ENCODE measurements around the gene ETV2.
A peak's percentile ranks its signal among the peaks of the same experiment; 100 is the strongest.
"Not testable (repeated sequence)": the region's sequence is repeated elsewhere in the genome, so short reads cannot be mapped to it uniquely, and the experiment has no call there.

ETV2 gene

GRCh38 chr19:35641515-35642151, at the start of gene ETV2:
ETV2 (plus strand) TSS chr19:35641745; CDS start chr19:35642461, 716 bp downstream.
- DNase-seq (ENCODE audit: low read depth): no peak

- DNase-seq (ENCODE audit: low read depth): no peak
Observed at GRCh38 chr19:35592226-35592625, 49.3 kb upstream of the ETV2 start.

GRCh38 chr19:35595026-35595425, 46.5 kb upstream of the ETV2 start:
- DNase-seq (ENCODE audit: low read depth): not testable (repeated sequence)

- no peak for DNase-seq (ENCODE audit: low read depth)
Observed at GRCh38 chr19:35595928-35596327, 45.6 kb upstream of the ETV2 start.

GRCh38 chr19:35596366-35596999, 45.1 kb upstream of the ETV2 start:
- DNase-seq (ENCODE audit: low read depth): no peak

- DNase-seq (ENCODE audit: low read depth): no peak
Observed at GRCh38 chr19:35601971-35602370, 39.6 kb upstream of the ETV2 start.

- DNase-seq (ENCODE audit: low read depth): not testable (repeated sequence)
Observed at GRCh38 chr19:35604436-35604835, 37.1 kb upstream of the ETV2 start.

- not testable (repeated sequence) for DNase-seq (ENCODE audit: low read depth)
Observed at GRCh38 chr19:35607170-35607569, 34.4 kb upstream of the ETV2 start.

GRCh38 chr19:35607661-35608060, 33.9 kb upstream of the ETV2 start:
- no peak for DNase-seq (ENCODE audit: low read depth)

- DNase-seq (ENCODE audit: low read depth): no peak
Observed at GRCh38 chr19:35608251-35608650, 33.3 kb upstream of the ETV2 start.

GRCh38 chr19:35609851-35610353, 31.6 kb upstream of the ETV2 start:
- no peak for DNase-seq (ENCODE audit: low read depth)

- no peak for DNase-seq (ENCODE audit: low read depth)
Observed at GRCh38 chr19:35612224-35612558, 29.4 kb upstream of the ETV2 start.

- DNase-seq (ENCODE audit: low read depth): peak; percentile 98
Observed at GRCh38 chr19:35612559-35613321, 28.8 kb upstream of the ETV2 start, which contains the start of gene HAUS5. HAUS5 (plus strand) TSS chr19:35612735; CDS start chr19:35612795, 60 bp downstream.

- no peak for DNase-seq (ENCODE audit: low read depth)
Observed at GRCh38 chr19:35613574-35613973, 28.0 kb upstream of the ETV2 start.

GRCh38 chr19:35615036-35615435, 26.5 kb upstream of the ETV2 start:
- no peak for DNase-seq (ENCODE audit: low read depth)

GRCh38 chr19:35618857-35619256, 22.7 kb upstream of the ETV2 start:
- DNase-seq (ENCODE audit: low read depth): no peak

- no peak for DNase-seq (ENCODE audit: low read depth)
Observed at GRCh38 chr19:35619290-35619923, 22.1 kb upstream of the ETV2 start.

GRCh38 chr19:35620001-35620400, 21.5 kb upstream of the ETV2 start:
- no peak for DNase-seq (ENCODE audit: low read depth)

- no peak for DNase-seq (ENCODE audit: low read depth)
Observed at GRCh38 chr19:35621708-35622107, 19.8 kb upstream of the ETV2 start.

GRCh38 chr19:35622750-35623149, 18.8 kb upstream of the ETV2 start:
- DNase-seq (ENCODE audit: low read depth): no peak

GRCh38 chr19:35623327-35624010, 18.1 kb upstream of the ETV2 start:
- DNase-seq (ENCODE audit: low read depth): no peak

- no peak for DNase-seq (ENCODE audit: low read depth)
Observed at GRCh38 chr19:35628264-35628564, 13.3 kb upstream of the ETV2 start.

Data from stimulated activated CD8-positive, alpha-beta memory T cell treated with anti-CD3 and anti-CD28 coated beads, Interleukin-15, amount 100 ng/mL, for 24 hours (primary cell).